ENCODE data around the gene MRPS7. TPM values are rescaled to one million over a fixed set of nuclear protein-coding genes. Genes with fewer than 3 reads are reported as not detected.

Gene MRPS7
- 91.5 and 113 TPM in 2 replicates for total RNA-seq (2014; rRNA removed; shearing (Covaris generic))

DNA sequence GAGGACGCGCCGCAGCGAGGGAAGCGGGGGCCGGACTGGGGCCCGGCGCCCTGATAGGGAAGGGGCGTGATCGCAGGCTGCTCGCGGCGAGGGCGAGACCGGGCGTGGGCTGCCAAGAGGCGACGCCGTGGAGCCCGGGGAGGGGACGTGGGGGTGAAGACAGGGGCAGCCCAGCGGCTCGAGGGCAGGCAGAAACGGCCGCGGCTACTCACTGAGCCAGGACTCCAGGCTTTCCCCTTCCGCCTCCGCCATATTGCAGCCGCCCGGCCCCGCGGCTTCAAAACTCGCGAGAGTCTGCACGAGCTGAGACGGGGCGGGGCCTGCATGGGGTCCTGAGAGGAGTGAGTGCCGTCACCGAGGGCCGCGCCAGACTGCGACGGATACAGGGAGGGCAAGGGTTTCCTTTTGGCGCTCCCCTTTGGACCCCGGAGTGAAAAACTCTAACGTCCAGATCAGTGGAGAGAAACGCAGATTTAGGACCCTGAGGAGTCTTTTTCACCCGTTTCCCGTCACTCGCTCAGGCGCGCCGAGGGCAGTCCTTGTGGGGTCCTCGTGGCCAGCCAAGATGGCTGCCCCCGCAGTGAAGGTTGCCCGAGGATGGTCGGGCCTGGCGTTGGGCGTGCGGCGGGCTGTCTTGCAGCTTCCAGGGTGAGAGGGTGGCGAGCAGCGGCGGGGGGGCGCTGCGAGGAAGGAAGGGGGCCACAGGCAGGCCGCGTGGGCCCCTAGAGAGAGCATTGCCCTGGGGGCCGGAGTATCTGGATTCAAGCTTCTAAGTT is at the start of gene MRPS7, which contains the start of gene GGA3:
MRPS7 (plus strand) TSS at position 544 of the 776 bp plus-strand sequence; CDS start at position 566, 22 bp downstream.
GGA3 (minus strand) TSS at position 271 of the 776 bp plus-strand sequence; CDS start at position 252, 19 bp downstream.
- Histone ChIP-seq H3K4me1 (replicated peaks) (peaks cover 17% of the 10 kb centered on the region), H3K36me3 (peaks cover 58% of the 10 kb centered on the region), H3K27me3 (replicated peaks) (no peaks in the 10 kb centered on the region), H3K9me3 (replicated peaks) (no peaks in the 10 kb centered on the region), H3K27ac (peak within 1 kb of the TSS; percentile 98), H3K4me3 (peak within 1 kb of the TSS; percentile 85)
- peak; percentile 98 to 100 for DNase-seq (ENCODE audit: low read depth in 1 of 2, low spot score in 2 of 2)

DNA sequence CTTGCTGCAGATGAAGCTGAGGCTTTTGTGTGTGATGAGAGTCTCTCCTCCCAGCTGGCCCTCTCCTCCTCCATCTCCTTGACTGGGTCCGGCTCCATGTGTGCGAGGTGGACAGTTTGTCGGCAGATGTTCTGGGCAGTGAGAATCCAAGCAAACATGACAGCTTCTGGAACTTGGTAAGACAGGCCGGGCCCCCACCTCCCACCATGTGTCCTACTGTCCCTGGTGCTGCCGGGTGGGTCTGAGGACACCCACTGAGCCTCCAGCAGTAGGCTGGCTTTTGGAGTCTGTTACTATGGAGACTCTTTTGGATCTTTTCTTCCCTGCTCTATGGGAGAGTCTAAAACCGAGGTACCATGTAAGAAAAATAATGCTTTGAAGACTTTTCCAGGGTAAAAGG is 43.5 kb upstream of the MRPS7 start:
- DNase-seq (ENCODE audit: low read depth in 1 of 2, low spot score in 2 of 2), result no peak
- no peaks in the 10 kb centered on the region for H3K4me1 ChIP-seq (replicated peaks)
- H3K27me3 ChIP-seq (replicated peaks), result no peaks in the 10 kb centered on the region
- H3K36me3 ChIP-seq, result peaks cover 97% of the 10 kb centered on the region
- H3K4me3 ChIP-seq, result no peak overlapping the region
- H3K27ac ChIP-seq, result no peak overlapping the region
- H3K9me3 ChIP-seq (replicated peaks), result no peaks in the 10 kb centered on the region

DNA sequence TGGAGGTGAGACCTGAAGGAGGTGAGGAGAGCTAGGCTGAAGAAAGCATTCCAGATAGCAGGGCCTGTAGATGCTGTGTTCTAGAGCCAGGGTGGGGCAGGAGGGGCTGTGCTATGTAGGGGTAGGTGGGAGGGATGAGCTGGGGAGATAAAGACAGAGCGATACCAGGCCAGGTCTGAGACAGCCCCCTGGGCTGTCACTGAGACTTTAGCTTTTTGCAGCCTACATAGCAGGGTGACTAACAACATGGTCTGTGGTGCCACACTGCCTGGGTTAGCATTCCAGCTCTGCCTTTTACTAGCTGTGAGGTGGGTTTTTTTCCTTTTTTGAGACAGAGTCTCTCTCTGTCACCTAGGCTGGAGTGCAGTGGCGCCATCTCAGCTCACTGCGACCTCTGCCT is 41.9 kb upstream of the MRPS7 start:
- DNase-seq (ENCODE audit: low read depth in 1 of 2, low spot score in 2 of 2), result no peak
- Histone ChIP-seq H3K36me3 (peaks cover 97% of the 10 kb centered on the region), H3K9me3 (replicated peaks) (no peaks in the 10 kb centered on the region), H3K4me3 (no peak overlapping the region), H3K4me1 (replicated peaks) (no peaks in the 10 kb centered on the region), H3K27me3 (replicated peaks) (no peaks in the 10 kb centered on the region), H3K27ac (no peak overlapping the region)

DNA sequence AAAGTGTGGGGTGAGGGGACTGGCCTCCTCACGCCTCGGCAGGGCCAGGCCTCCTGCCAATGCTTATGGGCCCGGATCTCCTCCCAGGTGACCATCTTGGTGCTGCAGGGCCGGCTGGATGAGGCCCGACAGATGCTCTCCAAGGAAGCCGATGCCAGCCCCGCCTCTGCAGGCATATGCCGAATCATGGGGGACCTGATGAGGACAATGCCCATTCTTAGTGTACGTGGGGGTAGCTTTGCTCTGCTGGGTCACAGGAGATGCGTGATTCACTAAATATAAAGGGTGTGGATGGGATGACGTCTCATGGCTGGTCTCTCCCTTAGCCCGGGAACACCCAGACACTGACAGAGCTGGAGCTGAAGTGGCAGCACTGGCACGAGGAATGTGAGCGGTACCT is 36.7 kb upstream of the MRPS7 start:
- no peak for DNase-seq (ENCODE audit: low read depth in 1 of 2, low spot score in 2 of 2)
- no peak overlapping the region for H3K27ac ChIP-seq
- no peaks in the 10 kb centered on the region for H3K4me1 ChIP-seq (replicated peaks)
- H3K4me3 ChIP-seq, result no peak overlapping the region
- no peaks in the 10 kb centered on the region for H3K27me3 ChIP-seq (replicated peaks)
- no peaks in the 10 kb centered on the region for H3K9me3 ChIP-seq (replicated peaks)
- H3K36me3 ChIP-seq, result peaks cover 96% of the 10 kb centered on the region

DNA sequence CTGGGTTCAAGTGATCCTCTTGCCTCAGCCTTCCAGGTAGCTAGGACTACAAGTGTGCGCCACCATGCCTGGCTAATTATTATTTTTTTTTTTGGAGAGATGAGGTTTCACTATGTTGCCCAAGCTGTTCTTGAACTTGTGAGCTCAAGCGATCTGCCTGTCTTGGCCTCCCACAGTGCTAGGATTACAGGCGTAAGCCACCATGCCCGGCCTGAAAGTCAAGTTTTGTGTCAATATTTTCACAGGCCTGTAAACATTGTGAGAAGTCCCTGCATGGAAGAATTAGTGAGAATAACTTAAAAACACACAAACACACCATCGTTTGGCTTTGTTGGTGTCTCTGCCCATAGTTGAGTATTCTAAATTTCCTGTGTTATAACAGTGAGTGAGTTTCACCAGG is 34.0 kb upstream of the MRPS7 start:
- Histone ChIP-seq H3K4me3 (no peak overlapping the region), H3K27ac (no peak overlapping the region), H3K9me3 (replicated peaks) (no peaks in the 10 kb centered on the region), H3K4me1 (replicated peaks) (no peaks in the 10 kb centered on the region), H3K36me3 (peaks cover 98% of the 10 kb centered on the region), H3K27me3 (replicated peaks) (no peaks in the 10 kb centered on the region)
- DNase-seq (ENCODE audit: low read depth in 1 of 2, low spot score in 2 of 2), result no peak

DNA sequence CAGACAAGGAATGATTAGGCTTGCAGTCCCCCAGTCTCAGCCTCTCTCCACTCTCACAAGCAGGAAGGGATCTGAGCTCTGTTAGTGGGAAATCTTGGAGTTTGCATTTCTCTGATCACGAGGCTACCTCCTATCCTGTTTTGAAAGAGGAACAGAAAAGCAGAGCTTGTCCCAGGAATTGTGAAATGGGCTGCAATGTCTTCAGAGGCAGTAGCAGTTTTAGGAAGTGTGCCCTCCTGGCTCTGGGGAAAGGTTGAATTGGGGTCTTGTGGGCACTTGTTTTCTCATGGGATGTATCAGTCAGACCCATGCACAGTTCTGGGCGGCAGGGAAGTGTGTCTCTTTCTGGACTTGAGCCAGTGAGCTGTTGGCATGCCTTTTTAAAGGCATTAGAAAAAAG is 33.4 kb upstream of the MRPS7 start:
- no peaks in the 10 kb centered on the region for H3K27me3 ChIP-seq (replicated peaks)
- DNase-seq (ENCODE audit: low read depth in 1 of 2, low spot score in 2 of 2), result no peak
- H3K4me3 ChIP-seq, result no peak overlapping the region
- no peaks in the 10 kb centered on the region for H3K9me3 ChIP-seq (replicated peaks)
- H3K4me1 ChIP-seq (replicated peaks), result no peaks in the 10 kb centered on the region
- peaks cover 98% of the 10 kb centered on the region for H3K36me3 ChIP-seq
- no peak overlapping the region for H3K27ac ChIP-seq

DNA sequence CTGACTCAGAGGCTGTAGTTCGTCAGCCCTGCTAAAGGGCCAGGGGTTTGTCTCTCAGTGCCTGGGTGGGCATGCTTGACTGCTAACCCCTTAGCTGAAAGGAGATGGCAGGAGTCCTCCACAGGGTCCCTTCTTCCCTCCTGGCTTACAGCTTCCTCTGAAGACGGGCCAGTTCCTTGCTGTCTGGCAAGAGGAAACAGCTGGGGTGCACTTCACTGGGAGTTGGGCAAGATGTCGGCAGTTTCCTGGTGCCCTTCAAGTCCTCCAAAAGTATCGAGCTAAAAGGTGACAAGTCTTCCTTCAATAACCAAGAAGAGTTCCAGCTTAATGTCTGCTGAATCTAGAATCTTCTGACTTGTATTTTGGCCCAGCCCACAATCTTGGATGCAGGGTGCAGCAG is 32.8 kb upstream of the MRPS7 start:
- Histone ChIP-seq H3K27ac (no peak overlapping the region), H3K27me3 (replicated peaks) (no peaks in the 10 kb centered on the region), H3K4me1 (replicated peaks) (no peaks in the 10 kb centered on the region), H3K9me3 (replicated peaks) (no peaks in the 10 kb centered on the region), H3K36me3 (peaks cover 97% of the 10 kb centered on the region), H3K4me3 (no peak overlapping the region)
- DNase-seq (ENCODE audit: low read depth in 1 of 2, low spot score in 2 of 2), result no peak

DNA sequence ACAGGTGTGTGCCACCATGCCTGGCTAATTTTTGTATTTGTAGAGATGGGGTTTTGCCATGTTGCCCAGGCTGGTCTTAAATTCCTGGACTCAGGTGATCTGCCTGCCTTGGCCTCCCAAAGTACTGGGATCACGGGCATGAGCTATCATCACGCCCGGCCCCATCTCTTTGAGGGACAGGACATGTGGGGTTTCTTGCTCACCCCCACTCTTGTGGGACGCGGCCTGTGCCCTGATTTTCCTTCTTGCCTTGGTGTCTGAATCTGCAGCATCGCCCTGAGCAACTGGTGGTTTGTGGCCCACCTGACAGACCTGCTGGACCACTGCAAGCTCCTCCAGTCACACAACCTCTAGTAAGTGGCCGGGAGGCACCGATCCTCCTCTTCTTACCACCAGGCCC is 30.6 kb upstream of the MRPS7 start:
- Histone ChIP-seq H3K4me3 (no peak overlapping the region), H3K36me3 (peaks cover 97% of the 10 kb centered on the region), H3K9me3 (replicated peaks) (no peaks in the 10 kb centered on the region), H3K27me3 (replicated peaks) (no peaks in the 10 kb centered on the region), H3K27ac (no peak overlapping the region), H3K4me1 (replicated peaks) (no peaks in the 10 kb centered on the region)
- no peak for DNase-seq (ENCODE audit: low read depth in 1 of 2, low spot score in 2 of 2)

DNA sequence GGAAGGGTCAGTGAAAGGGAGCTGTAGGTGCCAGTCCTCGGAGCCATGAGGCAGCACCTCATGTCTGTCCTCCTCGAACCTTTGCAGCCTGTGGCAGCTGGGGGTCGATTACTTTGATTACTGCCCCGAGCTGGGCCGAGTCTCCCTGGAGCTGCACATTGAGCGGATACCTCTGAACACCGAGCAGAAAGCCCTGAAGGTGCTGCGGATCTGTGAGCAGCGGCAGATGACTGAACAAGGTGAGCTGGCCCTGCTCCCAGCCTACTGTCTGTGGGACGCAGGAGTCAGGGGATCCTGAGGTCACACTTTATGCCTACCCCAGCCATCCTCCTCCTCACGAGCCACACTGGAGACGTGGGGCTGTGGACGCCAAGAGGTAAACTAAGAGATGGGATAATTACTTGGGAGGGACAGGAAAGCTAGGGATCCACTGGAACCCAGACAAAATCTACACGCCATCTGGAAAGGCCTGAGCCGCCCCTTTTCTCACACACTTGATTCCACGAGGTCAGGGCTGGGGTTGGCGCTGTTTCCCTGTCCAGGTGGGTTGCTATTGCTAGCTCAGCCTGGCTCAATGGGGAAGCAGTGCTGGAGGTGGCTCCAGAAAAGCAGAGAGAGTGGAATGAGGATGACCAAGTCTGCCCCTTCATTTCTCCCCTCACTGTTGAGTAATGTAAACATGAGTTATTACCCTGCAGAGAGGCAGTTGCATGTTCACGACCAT is 29.8 kb upstream of the MRPS7 start:
- Histone ChIP-seq H3K27me3 (replicated peaks) (no peaks in the 10 kb centered on the region), H3K36me3 (peaks cover 97% of the 10 kb centered on the region), H3K9me3 (replicated peaks) (no peaks in the 10 kb centered on the region), H3K27ac (no peak overlapping the region), H3K4me1 (replicated peaks) (no peaks in the 10 kb centered on the region), H3K4me3 (no peak overlapping the region)
- no peak for DNase-seq (ENCODE audit: low read depth in 1 of 2, low spot score in 2 of 2)

DNA sequence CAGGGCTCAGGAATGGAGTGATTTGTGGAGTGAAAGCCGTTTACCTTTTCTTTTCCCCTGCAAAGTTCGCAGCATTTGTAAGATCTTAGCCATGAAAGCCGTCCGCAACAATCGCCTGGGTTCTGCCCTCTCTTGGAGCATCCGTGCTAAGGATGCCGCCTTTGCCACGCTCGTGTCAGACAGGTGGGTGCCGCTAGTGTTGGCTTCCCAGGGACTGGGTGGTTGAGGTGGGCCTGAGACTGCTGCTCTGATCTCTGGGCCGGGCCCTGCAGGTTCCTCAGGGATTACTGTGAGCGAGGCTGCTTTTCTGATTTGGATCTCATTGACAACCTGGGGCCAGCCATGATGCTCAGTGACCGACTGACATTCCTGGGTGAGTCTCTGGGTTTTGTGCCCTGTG is 28.9 kb upstream of the MRPS7 start:
- DNase-seq (ENCODE audit: low read depth in 1 of 2, low spot score in 2 of 2), result no peak
- peaks cover 99% of the 10 kb centered on the region for H3K36me3 ChIP-seq
- no peaks in the 10 kb centered on the region for H3K27me3 ChIP-seq (replicated peaks)

DNA sequence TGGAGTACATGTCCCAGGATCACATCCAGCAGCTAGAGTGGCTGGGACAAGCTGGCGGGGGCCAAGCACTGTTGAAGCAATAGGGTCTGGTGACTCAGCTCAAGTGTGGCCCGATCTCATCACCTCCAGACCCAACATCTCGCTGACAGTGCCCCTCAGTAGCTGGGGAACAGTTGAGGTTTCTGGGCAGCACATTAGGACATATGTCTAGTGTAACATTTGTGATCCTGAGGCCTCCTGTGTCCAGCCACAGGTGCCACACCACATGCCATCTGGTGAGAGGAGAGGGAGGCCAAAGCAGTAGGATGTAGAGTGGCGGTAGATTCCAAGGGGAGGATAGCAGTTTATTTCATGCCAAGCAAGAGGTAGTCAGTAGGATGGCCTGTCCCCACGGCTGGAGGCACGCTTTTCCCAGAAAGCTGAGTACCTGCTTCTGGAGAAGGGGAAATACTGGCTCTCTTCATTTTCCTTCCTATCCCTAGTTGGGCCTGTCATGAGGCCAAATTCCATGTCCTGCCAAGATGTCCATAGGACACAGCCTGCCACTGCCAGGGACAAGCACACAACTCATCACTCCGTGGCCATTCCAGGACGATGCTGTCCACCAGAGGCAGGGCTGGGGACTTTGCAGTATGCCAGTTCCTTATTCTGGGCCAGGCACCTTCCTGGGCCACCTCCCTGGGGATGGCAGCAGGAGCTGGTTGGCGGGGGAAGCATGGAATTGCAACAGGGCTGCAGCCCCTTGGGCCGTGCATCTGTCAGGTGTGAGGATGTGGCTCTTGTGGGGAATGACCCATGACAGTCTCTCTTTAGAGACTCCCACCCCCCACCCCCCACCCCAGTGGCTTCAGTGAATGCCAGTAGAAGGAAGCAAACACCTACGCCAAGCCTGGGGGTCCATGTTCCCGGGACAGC is 24.3 kb upstream of the MRPS7 start:
- no peaks in the 10 kb centered on the region for H3K4me1 ChIP-seq (replicated peaks)
- H3K36me3 ChIP-seq, result peaks cover 99% of the 10 kb centered on the region

More for the DNA sequence above, 28.9 kb upstream of the MRPS7 start:
- Histone ChIP-seq H3K4me1 (replicated peaks) (no peaks in the 10 kb centered on the region), H3K27ac (no peak overlapping the region), H3K9me3 (replicated peaks) (no peaks in the 10 kb centered on the region), H3K4me3 (no peak overlapping the region)

DNA sequence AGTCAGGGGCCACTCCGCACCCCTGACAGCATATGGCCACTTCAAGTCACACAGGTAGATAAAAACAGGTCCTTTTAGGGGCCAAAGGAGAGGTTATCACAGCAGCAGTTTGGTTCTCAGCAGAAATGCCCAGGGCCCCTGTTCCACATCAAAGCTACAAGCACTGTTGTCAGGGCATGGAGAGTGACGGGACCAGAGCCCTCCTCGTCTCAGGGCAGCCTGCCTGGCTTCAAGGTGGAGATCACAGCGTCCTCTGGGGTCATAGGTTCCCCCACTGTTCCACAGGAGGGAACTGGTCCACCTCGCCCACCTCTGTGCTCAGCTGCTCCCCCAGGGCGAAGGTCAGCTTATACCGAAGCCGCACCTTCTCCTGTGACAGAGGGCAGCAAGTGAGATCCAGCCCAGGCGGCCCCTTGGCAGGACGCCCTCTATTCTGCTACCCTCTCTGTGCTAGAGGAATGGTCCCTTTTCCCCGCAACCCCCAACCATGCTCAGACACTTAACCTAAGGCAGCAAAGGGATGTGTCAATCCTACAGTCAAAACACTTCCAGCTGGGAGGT is 23.6 kb upstream of the MRPS7 start:
- no peaks in the 10 kb centered on the region for H3K27me3 ChIP-seq (replicated peaks)
- H3K27ac ChIP-seq, result no peak overlapping the region
- H3K9me3 ChIP-seq (replicated peaks), result no peaks in the 10 kb centered on the region
- peaks cover 99% of the 10 kb centered on the region for H3K36me3 ChIP-seq
- no peak for DNase-seq (ENCODE audit: low read depth in 1 of 2, low spot score in 2 of 2)
- H3K4me1 ChIP-seq (replicated peaks), result no peaks in the 10 kb centered on the region
- no peak overlapping the region for H3K4me3 ChIP-seq

More for the DNA sequence above, 24.3 kb upstream of the MRPS7 start:
- H3K27me3 ChIP-seq (replicated peaks), result no peaks in the 10 kb centered on the region
- H3K27ac ChIP-seq, result no peak overlapping the region
- no peak overlapping the region for H3K4me3 ChIP-seq
- DNase-seq (ENCODE audit: low read depth in 1 of 2, low spot score in 2 of 2), result no peak
- no peaks in the 10 kb centered on the region for H3K9me3 ChIP-seq (replicated peaks)

DNA sequence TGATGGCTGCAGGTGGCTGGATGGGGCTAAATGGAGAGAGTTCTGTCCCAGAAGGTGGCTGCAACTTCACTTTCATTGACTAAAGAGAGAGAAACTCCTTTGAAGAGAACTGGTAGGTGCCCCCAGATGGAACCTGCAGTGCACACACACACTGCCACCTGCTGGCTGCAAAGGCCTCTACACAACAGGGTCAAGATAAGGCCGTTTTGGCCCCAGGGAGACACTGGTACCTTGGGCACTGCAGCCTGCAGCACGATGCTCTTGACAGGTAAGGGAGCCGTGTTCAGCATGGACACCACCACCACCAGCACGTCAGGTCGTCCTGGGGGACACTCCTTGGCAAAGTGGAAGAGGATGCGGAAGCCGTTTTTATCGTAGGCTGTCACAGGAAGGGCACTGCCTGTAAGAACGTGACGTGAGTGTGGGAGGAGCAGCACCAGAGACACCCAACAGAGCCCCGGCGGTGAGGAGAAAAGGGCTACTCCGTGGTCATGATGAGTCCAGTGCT is 22.9 kb upstream of the MRPS7 start:
- Histone ChIP-seq H3K4me3 (no peak overlapping the region), H3K27ac (no peak overlapping the region), H3K9me3 (replicated peaks) (no peaks in the 10 kb centered on the region), H3K27me3 (replicated peaks) (no peaks in the 10 kb centered on the region), H3K4me1 (replicated peaks) (no peaks in the 10 kb centered on the region), H3K36me3 (peaks cover 100% of the 10 kb centered on the region)
- DNase-seq (ENCODE audit: low read depth in 1 of 2, low spot score in 2 of 2), result peak; percentile 63 to 77

All from SJSA1 (cell line).